ENCODE data around the gene SDE2.
"Not testable (repeated sequence)": the region's sequence is repeated elsewhere in the genome, so short reads cannot be mapped to it uniquely, and the experiment has no call there.

SDE2 gene

GRCh38 chr1:225999227-225999911, at the start of gene SDE2:
TSS of gene SDE2 (minus strand) at chr1:225999343. CDS start at chr1:225999312, 31 bp downstream.
- DNase-seq, result peak; percentile 100

GRCh38 chr1:226048886-226049285, 49.7 kb upstream of the SDE2 start:
- no peak for DNase-seq

- no peak for DNase-seq
Observed at GRCh38 chr1:226047495-226047894, 48.4 kb upstream of the SDE2 start.

- no peak for DNase-seq
Observed at GRCh38 chr1:226046240-226046639, 47.1 kb upstream of the SDE2 start.

GRCh38 chr1:226044514-226045101, 45.5 kb upstream of the SDE2 start:
- DNase-seq, result no peak

- no peak for DNase-seq
Observed at GRCh38 chr1:226041419-226041818, 42.3 kb upstream of the SDE2 start.

- no peak for DNase-seq
Observed at GRCh38 chr1:226038661-226039060, 39.5 kb upstream of the SDE2 start.

- DNase-seq, result no peak
Observed at GRCh38 chr1:226035915-226036314, 36.8 kb upstream of the SDE2 start.

- DNase-seq, result no peak
Observed at GRCh38 chr1:226034482-226034881, 35.3 kb upstream of the SDE2 start.

- DNase-seq, result no peak
Observed at GRCh38 chr1:226033991-226034390, 34.8 kb upstream of the SDE2 start.

GRCh38 chr1:226033582-226033981, 34.4 kb upstream of the SDE2 start:
- DNase-seq, result no peak

GRCh38 chr1:226029568-226030225, 30.6 kb upstream of the SDE2 start:
- DNase-seq, result no peak

GRCh38 chr1:226029093-226029496, 30.0 kb upstream of the SDE2 start:
- DNase-seq, result no peak

- no peak for DNase-seq
Observed at GRCh38 chr1:226027538-226028217, 28.5 kb upstream of the SDE2 start.

GRCh38 chr1:226026833-226027232, 27.7 kb upstream of the SDE2 start:
- no peak for DNase-seq

- no peak for DNase-seq
Observed at GRCh38 chr1:226023735-226024134, 24.6 kb upstream of the SDE2 start.

GRCh38 chr1:226021801-226022200, 22.7 kb upstream of the SDE2 start:
- no peak for DNase-seq

- DNase-seq, result no peak
Observed at GRCh38 chr1:226021401-226021800, 22.3 kb upstream of the SDE2 start.

GRCh38 chr1:226019572-226019971, 20.4 kb upstream of the SDE2 start:
- peak; percentile 22 for DNase-seq

GRCh38 chr1:226017070-226017469, 17.9 kb upstream of the SDE2 start:
- no peak for DNase-seq

GRCh38 chr1:226009650-226010044, 10.5 kb upstream of the SDE2 start:
- no peak for DNase-seq

GRCh38 chr1:226007126-226007892, 8.2 kb upstream of the SDE2 start:
- not testable (repeated sequence) for DNase-seq

GRCh38 chr1:226006686-226007085, 7.5 kb upstream of the SDE2 start:
- no peak for DNase-seq
